PC-9 (cell line): ENCODE data around the gene RELA.

ENCODE experiments used
- CTCF ChIP-seq: fragments of 200-600 bp; sonication (generic); conservative IDR thresholded peaks from 2 replicates; pipeline ENCODE4 v1.6.1; 2017; ENCODE audit warnings: mixed run types, antibody characterized with exemption, mild to moderate bottlenecking, moderate library complexity
- EZH2 ChIP-seq: fragments of 200-600 bp; sonication (generic); IDR thresholded peaks from 2 replicates; pipeline ENCODE4 v1.8.0; 2017; ENCODE audit warnings: antibody characterized with exemption, low read depth

GRCh38 chr11:65612691-65613090 is 50.0 kb downstream of the RELA start:
- TF ChIP-seq EZH2, result no peak
- no peak for TF ChIP-seq CTCF
